ENCODE data around the gene HMGB1.

GRCh38 chr13:30438286-30438685 lies 27.4 kb downstream of the HMGB1 start:
- TF ChIP-seq CTCF (conservative IDR thresholded peaks at IDR 0.05 in 1 of 2, IDR thresholded peaks at IDR 0.05 in 1 of 2; ENCODE audit: extremely low read depth in 1 of 2, insufficient read depth in 1 of 2, low read depth in 1 of 2, low read length in 2 of 2) (no peak), EZH2 (IDR thresholded peaks at IDR 0.05; ENCODE audit: borderline replicate concordance, low read length) (no peak)

All from mammary epithelial cell (primary cell).